NCI-H69 (cell line): Measurements from ENCODE around the gene ATP8A1.

ENCODE experiments used
- DNase-seq: peaks from one replicate; lab custom pipeline; 2025; lab: John Stamatoyannopoulos, UW

ATP8A1 gene

DNA sequence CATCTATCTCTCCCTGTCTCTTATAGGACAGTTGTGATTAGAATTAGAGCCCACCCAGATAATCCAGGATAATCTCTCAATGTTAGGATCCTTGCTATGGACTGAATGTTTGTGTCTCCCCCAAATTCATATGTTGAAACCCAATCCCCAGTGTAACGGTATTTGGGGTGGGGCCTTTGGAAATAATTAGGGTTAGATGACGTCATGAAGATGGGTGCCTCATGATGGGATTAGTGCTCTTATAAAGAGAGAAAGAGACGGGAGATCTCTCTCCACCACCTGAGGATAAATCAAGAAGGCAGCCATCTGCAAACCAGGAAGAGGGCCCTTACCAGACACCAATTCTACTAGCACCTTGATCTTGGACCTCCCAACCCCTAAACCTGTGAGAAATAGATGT lies 293.3 kb downstream of the ATP8A1 start:
- no peak for DNase-seq

DNA sequence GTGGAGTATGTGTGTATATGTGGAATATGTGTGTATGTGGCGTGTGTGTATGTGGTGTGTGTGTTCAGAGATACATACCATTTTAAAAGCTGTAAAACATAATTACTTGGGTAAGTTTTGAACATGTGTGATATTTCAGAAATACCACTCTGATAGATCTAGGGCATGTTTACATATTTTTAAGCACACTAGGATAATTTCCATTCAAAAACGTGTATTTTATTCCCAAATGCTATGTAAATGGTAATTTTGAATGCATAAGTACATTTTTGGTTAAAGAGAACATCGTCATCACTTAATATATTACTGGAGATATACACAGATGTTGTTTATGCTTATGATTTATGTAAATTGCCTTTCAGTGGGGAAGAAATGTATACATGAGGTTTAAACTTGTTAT lies 294.3 kb downstream of the ATP8A1 start:
- no peak for DNase-seq

DNA sequence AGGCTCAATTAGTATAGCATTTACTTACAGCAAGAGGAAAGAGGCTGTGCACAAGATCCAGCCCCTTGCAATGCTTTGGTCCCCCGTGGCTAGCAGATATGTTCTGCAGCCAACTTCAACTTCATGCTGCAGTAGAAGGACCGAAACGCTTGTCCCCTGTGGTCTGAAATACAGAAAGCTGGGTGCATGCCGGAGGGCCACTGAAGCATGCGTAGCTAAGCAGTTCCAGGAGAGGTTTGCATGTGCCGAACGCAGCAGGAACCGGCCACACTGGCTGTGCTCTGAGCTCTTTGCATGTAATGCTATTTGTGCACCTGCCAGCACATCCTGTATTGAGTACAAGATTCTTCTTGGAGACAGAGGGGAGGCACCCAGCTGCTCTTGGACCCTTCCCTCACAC lies 295.4 kb downstream of the ATP8A1 start:
- DNase-seq = no peak

DNA sequence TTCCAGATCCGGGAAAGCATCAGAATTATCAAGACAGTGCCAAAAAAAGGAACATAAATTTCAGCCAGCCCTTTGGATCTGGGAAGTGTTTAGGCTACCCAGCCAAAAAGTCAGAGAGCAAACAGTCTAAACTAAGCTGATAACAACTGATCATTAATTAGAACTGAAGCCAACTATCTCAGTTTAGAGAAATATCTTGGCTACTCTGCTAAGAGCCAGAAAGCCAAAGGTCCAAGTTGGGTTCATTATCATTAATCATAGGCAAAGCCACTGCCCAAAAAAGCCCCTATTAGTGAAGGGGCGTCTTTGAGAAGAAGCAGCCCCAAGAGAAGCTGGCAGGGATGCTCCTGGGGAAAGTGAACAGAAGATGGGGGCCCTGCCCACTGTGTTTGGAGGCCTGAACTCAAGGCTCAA lies 296.6 kb downstream of the ATP8A1 start:
- no peak for DNase-seq

DNA sequence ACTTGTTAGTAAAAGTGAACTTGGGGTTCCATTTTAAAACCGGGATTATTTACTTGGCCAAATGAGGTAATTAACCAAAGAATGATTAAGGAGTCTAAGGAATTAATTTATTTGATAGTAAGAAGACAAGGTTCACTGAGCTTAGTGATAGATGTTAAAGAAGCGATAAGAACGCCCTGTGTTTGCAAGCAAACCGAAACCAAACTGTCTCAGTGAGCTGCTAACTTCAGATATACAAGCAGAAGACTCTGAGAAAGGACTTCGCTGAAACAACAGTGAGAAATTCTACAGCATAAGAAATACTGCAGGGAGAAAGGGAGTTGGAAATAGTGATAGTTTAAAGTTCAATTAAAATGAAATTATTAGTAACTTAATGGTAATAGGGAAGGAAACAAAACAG lies 297.2 kb downstream of the ATP8A1 start:
- DNase-seq = no peak
